Hematopoietic multipotent progenitor cell treated with erythropoietin and hydrocortisone succinate and interleukin-3 and kit ligand, for 6 days (in vitro differentiated cells): ENCODE results near the gene OR10G6.
"Not testable (repeated sequence)": the region's sequence is repeated elsewhere in the genome, so short reads cannot be mapped to it uniquely, and the experiment has no call there.

Experiments used
- DNase-seq: peaks from one replicate; pipeline ENCODE4 v3.0.0-alpha.2; 2015

OR10G6 gene

GRCh38 chr11:123995119-123995518 is at the start of gene OR10G6:
OR10G6 (minus strand) TSS chr11:123995161; CDS start chr11:123995161, 0 bp downstream.
- no peak for DNase-seq

DNA sequence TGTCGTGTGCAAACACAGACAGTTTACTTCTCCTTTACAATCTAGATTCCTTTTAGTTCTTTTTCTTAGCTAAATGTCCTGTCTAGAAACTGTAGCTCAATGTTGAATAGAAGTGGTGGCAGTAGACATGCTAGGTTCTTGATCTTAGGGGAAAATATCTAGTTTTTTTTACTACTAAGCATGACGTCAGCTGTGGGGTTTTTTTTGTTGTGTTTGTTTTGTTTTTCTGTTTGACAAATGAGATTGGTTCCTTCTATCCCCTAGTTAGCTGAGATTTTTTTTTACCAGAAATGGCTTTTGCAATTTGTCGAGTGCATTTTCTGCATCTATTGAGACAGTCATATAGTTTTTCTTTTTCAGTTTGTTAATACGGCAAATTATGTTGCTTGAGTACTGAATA is 48.5 kb upstream of the OR10G6 start:
- no peak for DNase-seq

DNA sequence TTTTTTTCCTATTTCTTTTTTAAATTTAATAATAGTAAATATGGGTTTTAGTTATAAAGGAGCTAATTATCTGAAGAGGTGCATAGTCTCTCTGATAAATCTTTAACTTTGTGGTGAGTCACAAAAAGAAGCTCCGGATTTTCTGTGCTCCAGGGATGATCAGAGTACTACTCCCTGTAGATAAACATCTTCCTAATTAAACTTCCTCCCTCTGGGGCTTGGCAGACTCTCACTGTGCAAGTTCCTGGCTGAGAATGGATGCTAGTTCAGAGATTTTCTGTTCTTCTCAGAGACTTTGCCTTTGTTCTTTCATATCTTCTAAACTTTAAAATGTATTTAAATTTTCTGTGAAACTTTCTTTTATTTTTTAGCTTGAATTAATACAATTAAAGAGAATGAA is 46.3 kb upstream of the OR10G6 start, which contains the start of gene OR10G7:
Gene OR10G7 (minus strand): TSS at position 72 of the 400 bp plus-strand sequence. CDS start 2,324 bp downstream, outside the sequence.
- DNase-seq, result no peak

DNA sequence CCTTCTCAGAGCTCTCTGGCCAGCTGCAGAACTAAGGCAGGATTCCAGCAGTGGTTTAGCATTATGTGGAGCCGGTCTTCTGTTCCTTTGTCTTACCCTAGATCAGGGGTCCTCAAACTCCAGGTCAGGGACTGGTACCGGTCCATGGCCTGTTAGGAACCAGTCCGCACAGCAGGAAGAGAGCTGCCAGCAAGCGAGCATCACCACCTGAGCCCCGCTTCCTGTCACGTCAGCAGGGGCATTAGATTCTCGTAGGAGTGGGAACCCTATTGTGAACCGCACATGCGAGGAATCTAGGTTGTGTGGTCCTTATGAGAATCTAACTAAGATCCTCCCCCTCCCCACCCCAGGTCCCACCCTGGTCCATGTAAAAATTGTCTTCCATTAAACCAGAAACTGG is 44.6 kb upstream of the OR10G6 start:
- DNase-seq, result no peak

DNA sequence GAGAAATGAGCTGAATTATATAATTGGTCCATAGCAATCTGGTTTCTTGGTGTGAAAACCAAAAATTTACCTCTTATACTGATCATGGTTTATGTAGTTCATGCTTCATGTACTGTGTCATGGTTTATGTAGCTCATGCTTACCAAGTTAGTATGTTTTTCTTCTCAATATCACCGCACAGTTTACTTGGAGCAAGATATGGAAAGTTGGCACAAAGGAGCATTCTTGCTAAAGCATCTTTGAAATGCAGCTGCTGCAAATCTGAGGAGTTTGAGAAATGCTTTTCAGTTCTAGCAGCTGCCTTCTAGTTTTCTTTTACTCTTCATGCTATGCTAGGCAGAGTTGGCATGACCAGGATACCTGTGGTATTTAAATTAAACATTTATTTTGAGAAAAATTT is 41.7 kb upstream of the OR10G6 start:
- no peak for DNase-seq

- no peak for DNase-seq
These were observed 31.5 kb upstream of the OR10G6 start, which contains the start of gene OR10G8 for GRCh38 chr11:124026498-124026897. OR10G8 (plus strand) TSS chr11:124026798; CDS start chr11:124029623, 2,825 bp downstream.

DNA sequence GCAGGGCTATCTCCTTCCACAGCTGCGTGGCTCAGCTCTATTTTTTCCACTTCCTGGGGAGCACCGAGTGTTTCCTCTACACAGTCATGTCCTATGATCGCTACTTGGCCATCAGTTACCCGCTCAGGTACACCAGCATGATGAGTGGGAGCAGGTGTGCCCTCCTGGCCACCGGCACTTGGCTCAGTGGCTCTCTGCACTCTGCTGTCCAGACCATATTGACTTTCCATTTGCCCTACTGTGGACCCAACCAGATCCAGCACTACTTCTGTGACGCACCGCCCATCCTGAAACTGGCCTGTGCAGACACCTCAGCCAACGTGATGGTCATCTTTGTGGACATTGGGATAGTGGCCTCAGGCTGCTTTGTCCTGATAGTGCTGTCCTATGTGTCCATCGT is 20.9 kb upstream of the OR10G6 start:
- not testable (repeated sequence) for DNase-seq

DNA sequence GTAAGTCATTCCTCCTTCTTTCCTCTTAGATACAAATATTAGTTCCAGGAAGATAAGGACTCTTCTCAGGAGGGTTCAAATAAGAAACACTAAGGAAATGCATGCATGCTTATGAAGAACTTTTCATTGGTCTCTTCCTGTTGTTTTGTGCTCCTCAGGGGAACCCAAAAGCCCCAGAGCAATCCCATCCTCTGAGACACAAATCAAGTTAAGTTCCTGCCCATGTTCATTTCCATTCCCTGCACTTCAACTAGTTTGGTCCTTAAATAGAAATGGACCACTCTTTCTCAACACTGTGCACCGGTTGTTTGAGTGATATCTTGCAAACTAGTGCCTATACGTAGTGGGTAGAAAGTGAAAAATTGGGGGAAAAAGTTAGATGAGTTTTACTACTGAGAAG is 17.7 kb upstream of the OR10G6 start, which contains the start of gene OR10G4:
Gene OR10G4 (plus strand): TSS at position 301 of the 400 bp plus-strand sequence. CDS start 2,578 bp downstream, outside the sequence.
- no peak for DNase-seq

DNA sequence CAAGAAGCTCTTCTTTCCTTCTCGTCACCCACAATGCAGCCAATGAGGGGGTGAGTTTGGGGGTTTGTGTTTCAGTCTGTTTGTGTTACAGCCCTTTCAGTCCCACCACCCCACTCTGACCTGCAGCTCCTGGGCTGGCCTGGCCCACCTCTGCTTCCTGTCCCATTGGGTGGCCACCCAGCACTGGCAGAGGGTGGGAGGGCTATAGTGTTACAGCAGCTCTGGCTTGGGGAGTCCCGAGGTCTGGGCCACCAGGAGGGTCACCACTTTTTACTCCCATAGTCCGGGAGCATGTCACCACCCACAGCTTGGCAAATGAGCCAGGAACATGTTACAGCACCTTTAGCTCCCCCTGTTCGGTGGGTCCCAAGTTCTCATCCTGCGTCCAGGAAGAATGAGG is 15.7 kb downstream of the OR10G6 start:
- DNase-seq, result no peak

DNA sequence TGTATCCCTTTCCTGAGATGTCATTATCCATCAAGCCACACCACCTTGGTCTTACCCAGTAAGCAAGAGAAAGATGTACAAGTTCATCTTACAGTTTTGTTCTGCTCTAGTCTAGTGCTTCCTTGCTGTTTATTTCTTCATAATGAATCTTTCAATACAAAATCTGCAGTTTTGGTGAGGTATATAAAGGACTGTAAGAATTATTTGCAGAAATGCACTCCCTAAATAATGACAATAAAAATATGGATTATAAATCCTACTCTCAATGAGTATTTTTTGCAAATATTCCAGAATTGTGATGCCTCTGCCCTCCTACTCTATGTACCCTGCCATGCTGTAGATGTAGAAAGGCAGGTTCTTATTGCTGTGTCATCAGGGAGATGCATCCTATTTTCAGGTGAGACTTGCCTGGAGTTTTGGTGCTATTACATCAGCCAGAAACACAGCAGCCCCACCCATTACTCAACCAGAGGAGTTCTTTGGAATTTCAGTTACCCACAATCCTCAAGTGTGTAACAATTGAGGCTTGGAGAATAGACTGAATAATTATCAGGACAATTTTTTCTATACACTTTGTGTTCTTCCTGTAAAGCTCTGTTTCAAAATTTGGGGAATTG is 17.1 kb downstream of the OR10G6 start, which contains the start of gene OR10S1:
Gene OR10S1 (minus strand): TSS at position 51 of the 617 bp plus-strand sequence. CDS start 117 bp downstream, outside the sequence.
- DNase-seq, result no peak

DNA sequence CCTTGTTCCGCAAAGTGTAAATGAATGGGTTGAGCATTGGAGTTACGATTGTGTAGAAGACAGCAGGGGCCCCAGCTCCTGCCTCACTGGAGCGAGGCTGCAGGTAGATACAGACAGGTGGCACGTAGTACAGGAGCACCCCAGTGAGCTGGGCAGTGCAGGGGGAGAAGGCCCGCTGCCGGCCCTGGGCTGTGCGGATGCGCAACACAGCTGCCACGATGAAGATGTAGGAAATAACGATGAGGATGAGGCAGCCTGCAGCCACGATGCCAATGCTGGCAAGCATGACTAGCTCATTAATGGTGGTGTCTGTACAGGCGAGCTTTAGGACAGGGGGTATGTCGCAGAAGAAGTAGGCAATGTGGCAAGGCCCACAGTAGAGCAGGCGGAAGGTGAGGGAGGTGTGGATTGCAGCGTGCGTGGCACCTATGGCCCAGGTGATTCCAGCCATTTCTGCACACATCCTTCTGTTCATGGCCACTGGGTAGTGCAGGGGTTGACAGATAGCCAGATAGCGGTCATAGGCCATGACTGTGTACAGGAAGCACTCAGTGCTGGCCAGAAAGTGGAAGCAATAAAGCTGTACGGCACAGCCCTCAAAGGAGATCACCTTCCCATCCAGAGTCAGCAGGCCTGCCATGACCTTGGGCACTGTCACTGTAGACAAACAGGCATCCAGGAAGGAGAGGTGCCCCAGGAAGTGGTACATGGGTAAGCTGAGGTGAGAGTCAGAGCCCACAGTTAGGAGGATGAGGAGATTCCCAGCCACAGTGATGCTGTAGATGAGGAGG is 18.0 kb downstream of the OR10G6 start:
- DNase-seq, result no peak

DNA sequence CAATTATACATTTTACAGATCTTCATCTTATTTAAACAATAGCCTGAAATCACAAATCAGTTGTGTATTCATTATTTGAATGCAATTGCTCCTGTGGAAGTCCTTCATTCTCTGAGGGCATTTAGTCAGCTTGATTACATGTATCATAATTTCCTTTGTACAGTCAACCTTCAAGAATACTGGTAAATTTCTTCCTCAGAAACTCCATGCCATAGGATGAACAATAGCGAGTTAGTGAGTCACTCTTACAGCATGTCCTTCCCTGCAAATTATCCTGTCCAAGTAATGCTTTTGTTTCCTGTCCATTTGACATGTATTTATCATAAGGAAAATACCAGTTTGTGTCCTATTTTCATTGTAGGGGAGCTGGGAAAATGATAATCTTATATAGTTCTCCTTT is 21.1 kb downstream of the OR10G6 start:
- DNase-seq, result no peak

- no peak for DNase-seq
These were observed 38.2 kb downstream of the OR10G6 start for GRCh38 chr11:123956752-123957151.

DNA sequence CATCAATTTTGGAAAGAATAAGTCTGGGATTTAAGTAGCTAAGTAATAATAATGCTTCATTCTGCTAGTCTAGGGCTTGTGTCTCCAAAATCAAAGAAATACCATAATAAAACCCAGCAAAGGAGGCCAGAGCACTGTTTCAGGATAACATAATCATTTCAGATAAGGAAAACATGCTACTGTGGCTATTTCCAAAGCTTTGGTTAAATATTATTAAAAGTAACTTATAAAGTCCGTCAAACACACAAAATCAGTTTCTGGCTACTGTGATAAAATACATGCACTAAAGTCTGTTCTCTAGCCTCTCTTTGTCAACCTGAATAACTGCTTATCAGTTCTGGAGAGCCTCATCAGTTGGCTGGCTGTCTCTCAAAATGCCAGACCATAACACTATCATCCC is 49.8 kb downstream of the OR10G6 start:
- DNase-seq, result no peak
